HG03432 (cell line): ENCODE results near the gene KLLN.
"Not testable (repeated sequence)": the region's sequence is repeated elsewhere in the genome, so short reads cannot be mapped to it uniquely, and the experiment has no call there.

Source experiments
- ATAC-seq: cut with Tn5 transposase; IDR thresholded peaks from one replicate; pipeline ENCODE4 v1.9.1; 2021; ENCODE audit warnings: mild to moderate bottlenecking, moderate library complexity; ENCODE audit not compliant: unreplicated experiment

Gene KLLN, protein sequence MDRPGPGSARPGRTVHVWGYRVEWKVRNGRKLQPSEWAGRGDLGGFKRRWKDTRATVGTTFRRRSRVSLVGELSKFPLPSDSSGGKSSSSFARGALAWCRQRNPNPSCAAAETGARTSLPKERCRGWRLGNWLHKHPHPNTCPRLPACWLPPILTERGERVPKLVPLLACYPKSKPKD

DNA sequence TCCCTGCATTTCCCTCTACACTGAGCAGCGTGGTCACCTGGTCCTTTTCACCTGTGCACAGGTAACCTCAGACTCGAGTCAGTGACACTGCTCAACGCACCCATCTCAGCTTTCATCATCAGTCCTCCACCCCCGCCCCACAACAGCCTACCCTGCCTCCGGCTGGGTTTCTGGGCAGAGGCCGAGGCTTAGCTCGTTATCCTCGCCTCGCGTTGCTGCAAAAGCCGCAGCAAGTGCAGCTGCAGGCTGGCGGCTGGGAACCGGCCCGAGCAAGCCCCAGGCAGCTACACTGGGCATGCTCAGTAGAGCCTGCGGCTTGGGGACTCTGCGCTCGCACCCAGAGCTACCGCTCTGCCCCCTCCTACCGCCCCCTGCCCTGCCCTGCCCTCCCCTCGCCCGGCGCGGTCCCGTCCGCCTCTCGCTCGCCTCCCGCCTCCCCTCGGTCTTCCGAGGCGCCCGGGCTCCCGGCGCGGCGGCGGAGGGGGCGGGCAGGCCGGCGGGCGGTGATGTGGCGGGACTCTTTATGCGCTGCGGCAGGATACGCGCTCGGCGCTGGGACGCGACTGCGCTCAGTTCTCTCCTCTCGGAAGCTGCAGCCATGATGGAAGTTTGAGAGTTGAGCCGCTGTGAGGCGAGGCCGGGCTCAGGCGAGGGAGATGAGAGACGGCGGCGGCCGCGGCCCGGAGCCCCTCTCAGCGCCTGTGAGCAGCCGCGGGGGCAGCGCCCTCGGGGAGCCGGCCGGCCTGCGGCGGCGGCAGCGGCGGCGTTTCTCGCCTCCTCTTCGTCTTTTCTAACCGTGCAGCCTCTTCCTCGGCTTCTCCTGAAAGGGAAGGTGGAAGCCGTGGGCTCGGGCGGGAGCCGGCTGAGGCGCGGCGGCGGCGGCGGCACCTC is at the start of gene KLLN, which contains the start of gene PTEN:
Gene KLLN, minus strand, starts transcription at position 481 of the 891 bp plus-strand sequence. CDS start 1,046 bp downstream, outside the sequence.
Gene PTEN, plus strand, starts transcription at position 573 of the 891 bp plus-strand sequence. CDS start 845 bp downstream, outside the sequence.
- ATAC-seq, result peak; percentile 45

DNA sequence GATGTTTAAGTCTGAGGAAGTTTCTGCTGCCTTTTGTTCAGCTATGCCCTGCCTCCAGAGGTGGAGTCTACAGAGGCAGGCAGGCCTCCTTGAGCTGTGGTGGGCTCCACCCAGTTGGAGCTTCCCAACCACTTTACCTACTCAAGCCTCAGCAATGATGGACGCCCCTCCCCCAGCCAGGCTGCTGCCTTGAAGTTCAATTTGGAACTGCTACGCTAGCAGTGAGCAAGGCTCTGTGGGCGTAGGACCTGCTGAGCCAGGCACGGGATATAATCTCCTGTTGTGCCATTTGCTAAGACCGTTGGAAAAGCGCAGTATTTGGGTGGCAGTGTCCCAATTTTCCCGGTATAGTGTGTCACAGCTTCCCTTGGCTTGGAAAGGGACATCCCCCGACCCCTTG is 40.1 kb upstream of the KLLN start:
- ATAC-seq, result not testable (repeated sequence)

DNA sequence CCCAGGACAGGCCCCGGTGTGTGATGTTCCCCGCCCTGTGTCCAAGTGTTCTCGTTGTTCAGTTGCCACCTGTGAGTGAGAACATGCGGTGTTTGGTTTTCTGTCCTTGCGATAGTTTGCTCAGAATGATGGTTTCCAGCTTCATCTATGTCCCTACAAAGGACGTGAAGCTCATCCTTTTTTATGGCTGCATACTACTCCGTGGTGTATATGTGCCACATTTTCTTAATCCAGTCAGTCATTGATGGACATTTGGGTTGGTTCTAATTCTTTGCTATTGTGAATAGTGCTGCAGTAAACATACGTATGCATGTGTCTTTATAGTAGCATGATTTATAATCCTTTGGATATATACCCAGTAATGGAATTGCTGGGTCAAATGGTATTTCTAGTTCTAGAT is 34.6 kb upstream of the KLLN start:
- ATAC-seq, result not testable (repeated sequence)

DNA sequence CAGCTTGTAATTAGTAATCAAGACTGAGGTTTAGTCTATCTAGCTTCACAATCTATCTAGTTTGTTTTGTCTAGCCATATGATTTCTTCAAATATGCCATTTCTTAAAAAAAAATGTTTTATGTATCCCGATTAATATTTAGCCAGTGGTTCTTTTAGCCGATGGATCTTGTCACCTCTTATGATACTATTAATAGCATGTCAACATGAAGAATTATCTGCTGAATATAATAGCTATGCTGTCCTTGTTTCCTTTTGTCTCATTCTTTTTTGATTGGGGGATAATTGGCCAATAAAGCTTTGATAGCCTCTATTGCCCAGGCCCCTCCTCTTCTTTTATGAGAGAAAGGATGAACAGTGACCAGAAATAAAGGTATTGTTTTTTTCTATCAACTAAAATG is 32.9 kb upstream of the KLLN start:
- no peak for ATAC-seq

DNA sequence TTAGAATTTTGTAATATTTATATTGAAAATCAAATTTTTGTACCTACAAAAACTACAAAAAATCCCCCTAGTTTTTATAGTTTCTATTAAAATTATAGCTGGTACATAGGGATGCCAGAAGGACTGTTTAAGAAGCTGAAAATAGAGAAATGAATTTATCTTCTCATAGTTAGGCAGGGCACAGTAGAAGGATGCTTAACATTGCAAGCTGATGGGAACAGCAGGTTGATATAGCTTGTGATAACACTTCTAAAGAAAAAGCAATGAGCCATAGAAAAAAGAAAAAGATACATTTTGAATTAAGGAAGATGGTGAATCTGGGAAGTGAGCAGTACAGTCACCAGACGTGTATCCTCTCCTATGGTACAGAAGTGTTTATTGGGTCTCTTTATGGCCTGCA is 32.1 kb upstream of the KLLN start:
- no peak for ATAC-seq

DNA sequence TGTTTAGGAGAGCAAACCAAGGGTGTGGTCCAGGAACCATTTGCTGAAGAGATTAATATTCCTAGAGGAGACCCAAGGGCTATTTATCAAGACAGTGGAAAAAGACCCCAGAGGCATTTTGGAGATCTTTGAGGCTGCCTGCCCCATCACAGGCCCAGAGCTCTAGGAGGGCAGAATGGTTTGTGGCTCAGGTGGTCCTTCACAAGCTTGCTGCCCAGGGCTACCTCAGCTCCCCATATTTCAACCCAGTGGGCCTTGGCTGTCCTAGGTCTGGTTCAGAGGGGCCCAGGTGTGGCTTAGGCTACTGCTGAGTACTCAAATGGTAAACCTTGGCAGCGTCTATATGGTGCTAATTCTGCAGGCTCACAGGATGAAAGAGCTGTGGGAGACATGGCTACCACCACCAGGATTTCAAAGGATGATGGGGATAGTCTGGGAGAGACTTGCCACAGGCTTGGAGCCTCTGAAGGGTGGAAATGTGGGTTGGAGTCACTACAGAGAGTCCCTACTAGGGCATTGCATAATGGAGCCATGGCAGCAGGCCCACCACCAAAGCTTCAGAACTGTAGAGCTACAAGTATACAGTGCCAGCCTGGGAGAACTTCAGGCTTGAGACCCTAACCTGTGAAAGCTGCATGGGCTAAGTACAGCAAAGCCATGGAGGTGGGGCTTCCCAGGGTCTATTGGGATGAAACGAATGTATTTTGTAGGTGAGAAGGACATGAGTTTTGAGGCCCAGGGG is 24.4 kb upstream of the KLLN start:
- ATAC-seq, result no peak

DNA sequence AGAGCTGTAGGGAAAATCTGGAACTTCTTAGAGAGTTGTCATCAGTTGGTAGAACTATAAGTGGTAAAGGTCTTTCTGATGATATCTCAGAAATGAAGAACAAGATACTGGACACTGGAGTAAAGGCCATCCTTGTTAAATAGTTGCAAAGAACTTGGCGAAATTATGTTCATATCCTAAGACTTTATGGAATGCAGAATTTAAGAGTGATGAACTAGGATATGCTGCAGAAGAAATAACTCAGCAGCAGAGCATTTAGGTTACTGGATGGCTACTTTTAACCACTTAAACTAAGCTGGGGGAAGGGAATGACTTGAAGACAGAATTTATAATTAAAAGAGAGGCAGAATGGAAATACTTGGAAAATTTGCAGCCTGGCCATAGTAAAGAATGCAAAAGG is 23.8 kb upstream of the KLLN start:
- no peak for ATAC-seq

DNA sequence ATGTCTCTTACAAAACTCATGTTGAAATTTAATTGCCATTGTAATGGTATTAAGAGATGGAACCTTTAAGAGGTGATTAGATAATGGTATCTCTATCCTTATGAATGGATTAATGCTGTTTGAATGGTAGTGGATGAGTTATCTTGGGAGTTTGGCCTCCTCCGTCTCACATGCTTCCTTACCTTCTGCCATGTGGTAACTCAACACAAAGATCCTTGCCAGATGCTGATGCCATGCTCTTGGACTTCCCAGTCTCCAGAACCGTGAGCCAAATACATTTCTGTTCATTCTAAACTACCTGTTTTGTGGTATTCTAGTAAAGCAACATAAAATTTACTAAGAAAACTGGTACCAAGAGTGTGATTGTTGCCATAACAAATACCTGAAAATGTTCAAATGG is 23.3 kb upstream of the KLLN start:
- ATAC-seq, result no peak

DNA sequence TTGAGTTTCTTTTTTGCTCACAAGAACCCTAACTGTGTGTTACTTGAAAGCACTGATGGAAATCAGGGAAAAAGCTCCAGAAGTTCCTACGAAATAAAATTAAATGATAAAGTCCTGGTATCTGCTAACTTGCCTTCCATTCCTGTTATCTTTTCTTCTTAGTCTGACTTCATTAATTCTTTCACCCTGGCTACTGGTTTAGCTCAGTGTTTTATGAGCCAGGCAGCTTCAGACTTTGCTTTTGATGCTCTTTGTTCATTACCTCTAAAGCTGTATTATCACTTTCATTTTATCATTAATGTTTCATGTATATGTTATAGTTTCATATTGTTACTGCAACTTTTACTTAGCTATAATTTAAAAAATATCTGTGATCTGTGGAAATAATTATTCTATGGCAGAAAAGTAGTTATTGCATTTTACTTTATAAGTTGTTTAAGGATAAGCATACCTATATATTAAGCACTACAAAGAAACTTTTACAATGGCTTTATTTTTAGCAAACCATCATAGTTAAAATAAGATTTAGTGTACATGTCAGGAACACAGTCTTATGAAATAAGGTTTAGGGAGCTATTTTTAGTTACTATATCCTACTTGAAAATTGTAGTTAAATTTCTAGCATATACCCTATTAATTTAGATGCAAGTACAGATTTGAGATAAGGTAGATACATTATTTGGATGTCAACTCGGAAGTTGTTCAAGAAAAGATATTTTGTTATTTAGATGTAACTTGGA is 19.4 kb upstream of the KLLN start:
- no peak for ATAC-seq

DNA sequence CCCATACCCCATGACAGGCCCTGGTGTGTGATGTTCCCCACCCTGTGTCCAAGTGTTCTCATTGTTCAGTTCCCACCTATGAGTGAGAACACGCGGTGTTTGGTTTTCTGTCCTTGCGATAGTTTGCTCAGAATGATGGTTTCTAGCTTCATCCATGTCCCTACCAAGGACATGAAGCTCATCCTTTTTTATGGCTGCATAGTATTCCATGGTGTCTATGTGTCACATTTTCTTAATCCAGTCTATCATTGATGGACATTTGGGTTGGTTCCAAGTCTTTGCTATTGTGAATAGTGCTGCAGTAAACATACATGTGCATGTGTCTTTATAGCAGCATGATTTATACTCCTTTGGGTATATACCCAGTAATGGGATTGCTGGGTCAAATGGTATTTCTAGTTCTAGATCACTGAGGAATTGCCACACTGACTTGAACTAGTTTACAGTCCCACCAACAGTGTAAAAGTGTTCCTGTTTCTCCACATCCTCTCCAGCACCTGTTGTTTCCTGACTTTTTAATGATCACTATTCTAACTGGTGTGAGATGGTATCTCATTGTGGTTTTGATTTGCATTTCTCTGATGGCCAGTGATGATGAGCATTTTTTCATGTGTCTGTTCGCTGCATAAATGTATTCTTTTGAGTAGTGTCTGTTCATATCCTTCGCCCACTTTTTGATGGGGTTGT is 18.2 kb upstream of the KLLN start:
- ATAC-seq, result not testable (repeated sequence)

DNA sequence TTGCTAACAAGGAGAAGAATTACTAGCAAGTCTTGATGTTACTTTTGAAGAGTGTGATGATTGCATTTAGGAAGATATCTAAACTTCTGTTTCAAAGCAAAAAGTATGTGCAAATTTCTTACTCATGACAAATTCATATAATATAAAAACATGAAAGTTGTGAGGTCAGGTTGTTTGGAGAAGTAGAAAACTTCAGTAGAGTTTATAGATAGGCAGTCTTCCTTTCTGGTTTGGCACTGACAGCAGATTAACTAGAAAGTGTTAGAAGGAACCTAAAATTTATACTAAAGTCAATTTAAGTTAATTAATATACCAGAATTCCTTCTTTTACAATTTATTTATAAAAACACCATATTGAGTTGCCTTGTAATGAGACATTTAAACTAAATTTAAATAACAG is 17.0 kb upstream of the KLLN start:
- no peak for ATAC-seq

DNA sequence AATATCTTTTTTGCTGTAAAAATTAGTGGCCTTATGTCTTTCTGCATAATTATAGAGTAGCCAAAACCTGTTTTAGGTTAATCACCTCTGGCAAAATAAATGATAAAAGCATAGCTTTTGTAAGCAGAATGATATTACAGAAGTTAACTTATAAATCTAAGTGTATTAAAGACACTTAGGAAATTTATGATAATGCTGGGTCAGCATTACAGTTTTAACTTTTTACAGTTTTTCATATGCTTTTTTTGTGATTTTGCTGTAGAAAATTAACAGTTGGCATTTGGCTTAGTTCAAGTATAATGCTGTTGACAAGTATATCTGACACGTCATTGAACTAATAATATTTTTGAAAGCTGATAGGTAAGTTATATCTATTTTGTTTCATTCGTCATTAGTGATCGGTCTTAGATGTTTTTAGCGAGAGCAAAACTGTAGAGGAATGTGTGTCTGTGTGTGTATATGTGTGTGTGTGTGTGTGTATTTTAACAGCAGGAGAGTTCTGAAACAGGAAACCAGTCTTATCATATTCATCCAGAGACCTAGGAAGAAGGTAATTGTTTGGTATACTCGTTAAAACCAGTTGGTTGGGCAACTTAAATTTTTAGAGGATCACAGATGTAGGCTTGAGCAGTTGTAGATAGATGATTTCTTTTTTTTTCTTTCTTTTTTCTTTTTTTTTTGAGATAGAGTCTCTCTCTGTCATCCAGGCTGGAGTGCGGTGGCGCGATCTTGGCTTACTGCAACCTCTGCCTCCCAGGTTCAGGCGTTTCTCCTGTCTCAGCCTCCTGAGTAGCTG is 15.5 kb upstream of the KLLN start:
- ATAC-seq, result no peak

DNA sequence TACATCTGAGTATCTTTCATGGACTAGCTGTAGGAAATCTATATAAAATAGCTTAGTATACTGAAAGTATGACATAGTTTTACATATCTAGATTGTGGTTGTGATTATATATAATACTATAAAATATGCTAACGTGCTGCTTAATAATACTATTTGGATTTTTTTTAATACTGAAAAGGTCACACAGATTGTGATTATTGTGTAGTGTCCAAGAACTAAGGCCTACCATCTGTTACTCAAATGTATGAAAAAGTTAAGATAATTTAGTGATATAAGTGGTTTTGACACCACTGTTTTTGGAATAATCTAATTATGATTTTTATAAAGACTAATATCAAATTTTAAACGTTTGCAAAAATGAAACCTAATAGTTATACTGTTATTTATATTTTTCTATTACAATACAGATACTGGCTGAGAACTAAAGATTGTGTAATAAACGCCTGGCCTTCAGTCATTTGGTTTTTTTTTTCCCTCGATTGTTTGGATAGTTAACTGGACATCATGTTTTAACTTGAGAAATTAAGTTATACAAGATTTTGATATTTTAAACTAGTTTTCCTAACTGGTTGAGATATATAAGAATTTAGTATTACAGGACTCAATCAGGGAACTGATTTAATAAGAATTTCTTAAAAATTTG is 12.7 kb upstream of the KLLN start:
- ATAC-seq, result no peak

DNA sequence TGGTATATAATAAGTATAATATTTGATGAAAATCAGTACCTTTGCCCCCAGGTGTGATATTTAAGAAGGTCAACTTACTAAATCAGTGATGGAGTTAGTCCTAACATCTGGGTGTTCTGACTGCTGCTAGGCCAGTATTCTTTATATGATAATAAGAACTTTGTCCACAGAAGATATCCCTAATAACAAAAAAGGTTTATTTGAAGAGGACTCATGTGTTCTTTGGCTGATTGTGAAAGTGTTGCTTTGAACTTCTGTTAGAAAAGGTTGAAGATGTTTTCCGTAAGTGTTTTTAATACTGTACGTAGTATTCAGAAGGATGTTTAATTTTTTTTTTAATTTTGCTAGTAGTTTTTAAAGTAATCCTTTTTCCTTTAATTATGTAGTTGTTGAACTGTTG is 10.3 kb upstream of the KLLN start:
- ATAC-seq, result no peak

DNA sequence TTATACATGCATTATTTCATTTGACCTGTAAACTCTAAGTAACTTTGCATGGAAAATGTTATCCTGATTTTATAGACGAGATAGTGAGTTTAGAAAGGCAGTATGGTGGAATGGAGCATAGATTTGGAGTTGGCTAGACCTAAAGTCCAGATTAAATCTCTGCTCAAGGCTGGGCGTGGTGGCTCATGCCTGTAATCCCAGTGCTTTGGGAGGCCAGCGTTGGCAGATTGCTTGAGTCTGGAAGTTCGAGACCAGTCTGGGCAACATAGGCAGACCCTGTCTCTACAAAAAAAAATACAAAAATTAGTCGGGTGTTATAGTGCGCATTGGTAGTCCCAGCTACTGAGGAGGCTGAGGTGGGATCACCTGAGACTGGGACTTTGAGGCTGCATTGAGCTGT is 9.5 kb upstream of the KLLN start:
- ATAC-seq, result no peak

DNA sequence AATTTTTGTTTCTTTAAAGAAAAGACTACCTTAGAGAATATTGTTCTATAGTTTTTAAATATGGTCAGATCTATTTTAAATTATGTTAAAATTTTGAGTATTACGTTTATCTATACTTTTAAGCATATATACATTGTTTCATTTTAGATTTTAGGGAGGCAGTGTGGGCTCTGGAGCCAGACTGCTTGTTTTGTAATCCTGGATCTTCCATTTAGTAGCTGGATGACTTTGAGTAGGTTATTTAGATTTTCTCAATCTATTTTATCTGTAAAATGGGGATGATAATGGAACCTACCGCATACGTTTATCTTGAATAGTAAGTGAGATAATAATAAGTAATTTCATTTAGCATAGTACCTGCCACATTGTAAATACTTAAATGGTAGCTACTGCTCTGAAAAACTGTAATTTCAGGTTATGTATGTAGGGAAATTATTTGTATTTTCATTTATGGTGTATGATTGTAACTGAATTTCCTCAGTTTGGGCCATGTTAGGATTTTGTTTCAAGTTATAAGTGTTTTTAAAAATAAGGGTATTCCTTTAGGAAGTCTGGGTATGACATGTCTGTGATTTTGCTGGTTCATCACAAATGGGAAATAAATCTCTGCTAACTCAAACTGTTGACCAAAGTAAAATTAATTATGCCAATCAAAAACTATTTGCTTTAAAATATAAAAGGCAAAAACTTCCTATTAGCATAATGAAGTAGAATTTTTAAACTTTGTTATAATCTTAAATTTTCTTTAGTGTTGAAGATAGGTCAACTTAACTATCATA is 6.6 kb upstream of the KLLN start:
- ATAC-seq, result no peak

DNA sequence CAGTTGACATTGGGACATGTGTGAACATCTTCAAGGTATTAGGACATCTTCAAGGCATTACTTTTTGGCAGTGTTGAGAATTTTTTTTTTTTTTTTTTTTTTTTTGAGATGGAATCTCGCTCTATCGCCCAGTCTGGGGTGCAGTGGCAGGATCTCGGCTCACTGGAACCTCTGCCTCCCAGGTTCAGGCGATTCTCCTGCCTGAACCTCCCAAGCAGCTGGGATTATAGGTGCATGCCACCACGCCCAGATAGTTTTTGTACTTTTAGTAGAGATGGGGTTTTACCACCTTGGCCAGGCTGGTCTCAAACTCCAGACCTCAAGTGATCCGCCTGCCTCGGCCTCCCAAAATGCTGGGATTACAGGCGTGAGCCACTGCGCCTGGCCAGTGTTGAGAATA is 5.8 kb upstream of the KLLN start:
- ATAC-seq, result not testable (repeated sequence)

DNA sequence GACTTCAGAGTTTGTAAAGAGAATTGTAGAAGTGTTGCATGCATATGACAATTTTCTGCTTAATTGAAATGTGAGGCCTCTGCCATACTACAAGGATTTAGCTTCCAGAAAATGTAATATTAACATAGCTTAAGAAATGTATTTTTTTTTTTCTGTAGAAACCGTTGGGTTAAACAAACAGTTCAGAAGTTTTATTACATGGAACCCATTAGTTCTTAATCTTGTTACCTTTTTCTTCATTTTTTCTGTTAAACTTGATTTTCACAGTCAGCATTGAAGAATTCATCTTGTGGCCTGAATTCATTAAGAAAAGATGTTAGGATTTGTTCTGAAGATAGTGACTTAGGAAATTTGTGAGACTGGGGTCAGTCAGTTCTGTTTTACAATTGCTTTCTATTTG is 4.9 kb upstream of the KLLN start:
- no peak for ATAC-seq
